K562 (cell line): ENCODE results near the gene ACHE. TPM values are rescaled to one million over a fixed set of nuclear protein-coding genes. Genes with fewer than 3 reads are reported as not detected.
A peak's percentile ranks its signal among the peaks of the same experiment; 100 is the strongest.

Experiments used
- ATAC-seq: fragments of 200-7000 bp; cut with Tn5 transposase; 3 replicates; pipeline ENCODE4 v1.9.1; 2020; ENCODE audit warnings: moderate library complexity
- BruUV-seq: library from RNA; stranded (reverse); fragments of 400-500 nt; replicated peaks from 2 replicates; lab custom pipeline; 2021; lab: Mats Ljungman, UMichigan
- CTCF ChIA-PET: fragments of 300-600 bp; formaldehyde crosslinking; extraction: SDS; loops from one replicate; lab custom pipeline; 2021; ENCODE audit warnings: low intra/inter-chr PET ratio; lab: Yijun Ruan, JAX
- POLR2A ChIA-PET: fragments of 300-600, 350-650 bp; sonication (Branson Sonifier 250); formaldehyde crosslinking; extraction: SDS; loops from one replicate; lab custom pipeline; 2021; ENCODE audit warnings: antibody characterized with exemption, inconsistent platforms; lab: Yijun Ruan, JAX
- DNase-seq, 4 experiments: peaks; one replicate each; pipeline versions ENCODE4 v3.0.0 to v3.0.0-alpha.2; 2011 to 2018; ENCODE audit warnings: low spot score in 3 of 4, mixed read lengths in 3 of 4; ENCODE audit errors: extremely low read depth in 1 of 4
- FAIRE-seq: peaks from 2 replicates; lab custom pipeline; 2011; peaks lifted over from hg19 to GRCh38; lab: Jason Lieb, UNC
- H2AFZ ChIP-seq: 2 replicates; pipeline ENCODE4 v1.6.0; 2011; ENCODE audit warnings: low read depth, low read length, control low read depth, inconsistent platforms
- H3K27ac ChIP-seq: fragments of 200-600 bp; 3 replicates; pipeline ENCODE4 v1.8.0; 2011; ENCODE audit warnings: low read depth, mild to moderate bottlenecking, control low read depth, inconsistent platforms, low read length, moderate library complexity, mixed read lengths; ENCODE audit errors: extremely low read depth
- H3K27me3 ChIP-seq, 2 experiments: fragments of 300-600 bp in 1 of 2; 2 replicates in 1 of 2; 3 replicates in 1 of 2; pipeline versions ENCODE4 v1.6.0 to v1.8.0; 2011; ENCODE audit warnings: inconsistent platforms in 2 of 2, low read length in 2 of 2, mild to moderate bottlenecking in 1 of 2, mixed read lengths in 1 of 2, moderate library complexity in 1 of 2; ENCODE audit not compliant: control insufficient read depth in 2 of 2, insufficient read depth in 2 of 2
- H3K36me3 ChIP-seq: fragments of 300-600 bp; 3 replicates; pipeline ENCODE4 v1.8.0; 2011; ENCODE audit warnings: mild to moderate bottlenecking, low read length, inconsistent platforms; ENCODE audit not compliant: control insufficient read depth, insufficient read depth
- H3K4me1 ChIP-seq, 2 experiments: fragments of 200-600 bp in 1 of 2; replicated peaks in 1 of 2; 2 replicates in 1 of 2; 3 replicates in 1 of 2; pipeline versions ENCODE4 v1.5.1 to v1.8.0; 2011; ENCODE audit warnings: inconsistent platforms in 2 of 2, low read length in 2 of 2, mild to moderate bottlenecking in 1 of 2, mixed read lengths in 1 of 2, moderate library complexity in 1 of 2; ENCODE audit not compliant: control insufficient read depth in 2 of 2, insufficient read depth in 2 of 2
- H3K4me2 ChIP-seq: 2 replicates; pipeline ENCODE4 v1.6.1; 2011; ENCODE audit warnings: low read length, control low read depth, inconsistent platforms, mixed read lengths; ENCODE audit not compliant: insufficient read depth
- H3K4me3 ChIP-seq: fragments of 200-600 bp; sonication (generic), shearing (Covaris generic); 2 replicates; pipeline ENCODE4 v1.5.1; 2016; ENCODE audit warnings: control low read depth, inconsistent platforms
- H3K79me2 ChIP-seq: fragments of 200-600 bp; 3 replicates; pipeline ENCODE4 v1.8.0; 2011; ENCODE audit warnings: low read length, inconsistent platforms; ENCODE audit not compliant: control insufficient read depth, insufficient read depth
- H3K9ac ChIP-seq, 2 experiments: 2 replicates each; pipeline versions ENCODE4 v1.6.0 to v1.6.1; 2011; ENCODE audit warnings: low read depth in 2 of 2, low read length in 2 of 2, control low read depth in 1 of 2, inconsistent platforms in 1 of 2, mild to moderate bottlenecking in 1 of 2, mixed read lengths in 1 of 2; ENCODE audit not compliant: insufficient read depth in 1 of 2
- H3K9me1 ChIP-seq: one replicate; pipeline ENCODE4 v1.6.0; 2011; ENCODE audit warnings: inconsistent platforms, mild to moderate bottlenecking, low read length, moderate library complexity; ENCODE audit not compliant: control insufficient read depth, insufficient read depth
- H3K9me3 ChIP-seq: replicated peaks from 2 replicates; pipeline ENCODE4 v1.5.1; 2011; ENCODE audit warnings: low read depth, low read length, inconsistent platforms; ENCODE audit not compliant: control insufficient read depth, insufficient read depth
- H4K20me1 ChIP-seq: replicated peaks from 2 replicates; pipeline ENCODE4 v1.6.1; 2011; ENCODE audit warnings: low read length, inconsistent platforms, mixed read lengths; ENCODE audit not compliant: control insufficient read depth, insufficient read depth
- POU5F1 ChIP-seq: fragments of 150-350 bp; IDR thresholded peaks from 2 replicates; pipeline ENCODE4 v1.6.1; 2014; ENCODE audit warnings: borderline replicate concordance, low read length, low read depth, mild to moderate bottlenecking; ENCODE audit not compliant: partially characterized antibody
- REST ChIP-seq, 2 experiments: fragments of 450-650 bp; formaldehyde crosslinking in 1 of 2; IDR thresholded peaks; 2 replicates each; pipeline versions ENCODE4 v1.4.0 to v1.6.1; 2014 to 2020; ENCODE audit warnings: mild to moderate bottlenecking in 2 of 2, borderline replicate concordance in 1 of 2, low read depth in 1 of 2
- U2AF2 ChIP-seq: fragments of 200-400 bp; formaldehyde crosslinking; optimal IDR thresholded peaks from 2 replicates; pipeline ENCODE3; 2017; ENCODE audit warnings: low read depth, mild to moderate bottlenecking, low read length
- ZNF511 ChIP-seq: sonication (generic); formaldehyde crosslinking; IDR thresholded peaks from 2 replicates; pipeline ENCODE4 v1.8.0; 2022; ENCODE audit warnings: mild to moderate bottlenecking, missing genetic modification reagents
- ZNF512 ChIP-seq: IDR thresholded peaks from 2 replicates; pipeline ENCODE4 v1.6.1; 2016; ENCODE audit warnings: missing genetic modification characterization, missing compliant biosample characterization
- WGBS: fragments of 100-300 bp; shearing (Covaris generic); methylation state at CpG from one replicate; pipeline ENCODE4 v1.1.6; 2016; ENCODE audit warnings: low coverage, mixed read lengths; ENCODE audit not compliant: insufficient coverage; ENCODE audit errors: missing lambda C conversion rate; 5-methylcytosine and 5-hydroxymethylcytosine counted together
- in situ Hi-C: fragments of 300-500 bp; cut with MboI; formaldehyde crosslinking; loops from 4 replicates; pipeline ENCODE4 v1.15.0; 2018; ENCODE audit warnings: inconsistent platforms, mixed read lengths
- intact Hi-C: fragments of 100-400 bp; cut with micrococcal nuclease; formaldehyde crosslinking; loops from 2 replicates; pipeline ENCODE4 v1.14.2; 2022
- polyA plus RNA-seq, 8 experiments: library from polyadenylated mRNA; depleted of rRNA in 4 of 8; stranded (reverse) in 5 of 8; unstranded in 3 of 8; fragments of >200 nt; fragmentation: Nextera tagmentation in 2 of 8; fragmentation: Illumina TruSeq in 1 of 8; extraction: Ambion mirVana in 2 of 8; extraction: Trizol in 1 of 8; gene quantifications; 2 replicates each; pipeline versions ENCODE4 v1.2.1 to v1.2.3, GENCODE V29; 2011 to 2014; ENCODE audit warnings: inconsistent platforms in 1 of 8, missing spikeins in 1 of 8
- total RNA-seq, 7 experiments: library from RNA; depleted of rRNA in 6 of 7; stranded (reverse); fragments of >200 nt in 6 of 7; fragmentation: Illumina TruSeq in 2 of 7; extraction: Trizol in 2 of 7; gene quantifications; 2 replicates each; pipeline versions ENCODE4 v1.2.1 to v1.2.3, GENCODE V29; 2011 to 2021; ENCODE audit warnings: low replicate concordance in 1 of 7

The ACHE gene
- total and polyA plus RNA-seq, 9 of the 15 experiments (the other 6 are each of a cell fraction or from before 2014, with no cell fraction given), result 0.04 to 8.8 (median 1.9) TPM

- CTCF ChIA-PET, result interaction anchor here (0.9 to 3.1 kb wide), 7 partner anchors 163 to 643 kb away, joined by 3 to 44 read pairs (median 7); partner anchors contain the start of gene AP1S1
- Histone ChIP-seq H3K4me2 (peak overlapping the region; percentile 81), H3K79me2 (no peaks in the 10 kb centered on the region; the same call in 2 of the 3 replicates), H3K27ac (peak overlapping the region; percentile 48), H3K4me3 (peak overlapping the region; percentile 39), H2AFZ (peak overlapping the region; percentile 96), H3K9me3 (no peaks in the 10 kb centered on the region), H3K36me3 (no peaks in the 10 kb centered on the region), H3K9ac (peak overlapping the region; percentile 44 to 86), H3K9me1 (no peaks in the 10 kb centered on the region), H3K4me1 (peaks cover 25 to 73% of the 10 kb centered on the region in 2 experiments), H3K27me3 (no peaks in the 10 kb centered on the region), H4K20me1 (no peaks in the 10 kb centered on the region)
- FAIRE-seq (peak; percentile 48), ATAC-seq (peak; percentile 68), DNase-seq (peak; percentile 82 to 92 (median 88))
- intact Hi-C loops, result loop anchor here (2.0 to 5.0 kb wide), 4 partner anchors 181 to 386 kb away; no protein-coding TSS in a partner anchor
- in situ Hi-C loops, result no loop called here
- WGBS, result 6% methylated on average over 49 of the region's 54 CpGs
- BruUV-seq, result TSS peak; percentile 87
- POLR2A ChIA-PET, result interaction anchor here (0.6 kb wide), 2 partner anchors 54 to 156 kb away, joined by 3 to 4 read pairs; no protein-coding TSS in a partner anchor
- TF ChIP-seq U2AF2 (no peak), REST (IDR thresholded peaks at IDR 0.05; ENCODE audit: borderline replicate concordance) (peak; percentile 25), REST (CRISPR knock-in tag; IDR thresholded peaks at IDR 0.05; ENCODE audit: low read depth) (no peak), ZNF512 (no peak), ZNF511 (CRISPR knock-in tag) (peak; percentile 73; the same call in 1 of the 2 replicates), POU5F1 (no peak)
Observed at GRCh38 chr7:100895956-100896731, 456 bp upstream of the ACHE start.
